GM12878 (cell line): Measurements from ENCODE around the gene PDGFB. TPM values are rescaled to one million over a fixed set of nuclear protein-coding genes. Genes with fewer than 3 reads are reported as not detected.

Experiments used
- ATAC-seq: fragments of 200-7000 bp; cut with Tn5 transposase; 3 replicates; pipeline ENCODE4 v1.9.1; 2020; ENCODE audit warnings: mild to moderate bottlenecking, moderate library complexity
- BruUV-seq: library from RNA; stranded (reverse); fragments of 400-500 nt; replicated peaks from 2 replicates; lab custom pipeline; 2021; lab: Mats Ljungman, UMichigan
- CTCF ChIA-PET: fragments of 300-600 bp; sonication (Branson Sonifier 250); formaldehyde crosslinking; extraction: SDS; loops from one replicate; lab custom pipeline; 2021; ENCODE audit warnings: inconsistent platforms; lab: Yijun Ruan, JAX
- POLR2A ChIA-PET: fragments of 350-600 bp; formaldehyde crosslinking; extraction: SDS; loops from one replicate; lab custom pipeline; 2021; ENCODE audit warnings: inconsistent platforms; lab: Charles Lee
- RAD21 ChIA-PET: fragments of 300-600 bp; sonication (Branson Sonifier 250); formaldehyde crosslinking; loops from one replicate; lab custom pipeline; 2023; ENCODE audit warnings: antibody characterized with exemption; ENCODE audit not compliant: unreplicated experiment; lab: Charles Lee
- SMC1A ChIA-PET: fragments of 300-600 bp; sonication (Branson Sonifier 250); formaldehyde crosslinking; loops from one replicate; lab custom pipeline; 2023; ENCODE audit not compliant: unreplicated experiment, uncharacterized antibody; lab: Charles Lee
- DNase-seq: peaks from one replicate; pipeline ENCODE4 v3.0.0-alpha.2; 2011; ENCODE audit warnings: low read depth, low spot score
- FAIRE-seq: peaks from 3 replicates; lab custom pipeline; 2011; peaks lifted over from hg19 to GRCh38; lab: Jason Lieb, UNC
- H2AFZ ChIP-seq: 2 replicates; pipeline ENCODE4 v1.6.0; 2011; ENCODE audit warnings: low read depth, low read length, control low read depth; ENCODE audit not compliant: control insufficient read depth
- H3K27ac ChIP-seq: 2 replicates; pipeline ENCODE4 v1.5.1; 2011; ENCODE audit warnings: control low read depth; ENCODE audit not compliant: control insufficient read depth, insufficient read depth
- H3K27me3 ChIP-seq, 2 experiments: replicated peaks in 1 of 2; 2 replicates each; pipeline versions ENCODE4 v1.6.0 to v1.6.1; 2011; ENCODE audit warnings: low read length in 1 of 2; ENCODE audit not compliant: control insufficient read depth in 2 of 2, insufficient read depth in 2 of 2
- H3K36me3 ChIP-seq, 2 experiments: 2 replicates each; pipeline ENCODE4 v1.5.1; 2011; ENCODE audit warnings: low read length in 1 of 2; ENCODE audit not compliant: control insufficient read depth in 2 of 2, insufficient read depth in 2 of 2
- H3K4me1 ChIP-seq: 2 replicates; pipeline ENCODE4 v1.6.1; 2011; ENCODE audit warnings: mild to moderate bottlenecking, low read length, moderate library complexity, mixed read lengths; ENCODE audit not compliant: control insufficient read depth, insufficient read depth
- H3K4me2 ChIP-seq: 2 replicates; pipeline ENCODE4 v1.6.0; 2011; ENCODE audit warnings: control low read depth; ENCODE audit not compliant: control insufficient read depth, insufficient read depth
- H3K4me3 ChIP-seq: fragments of 200-600 bp; sonication (generic); 2 replicates; pipeline ENCODE4 v1.5.1; 2016
- H3K79me2 ChIP-seq: 2 replicates; pipeline ENCODE4 v1.6.0; 2011; ENCODE audit warnings: low read length; ENCODE audit not compliant: control insufficient read depth, insufficient read depth
- H3K9ac ChIP-seq: 2 replicates; pipeline ENCODE4 v1.8.0; 2011; ENCODE audit warnings: low read length, control low read depth, mixed read lengths; ENCODE audit not compliant: control insufficient read depth, insufficient read depth
- H3K9me3 ChIP-seq: replicated peaks from 3 replicates; pipeline ENCODE4 v1.5.1; 2011; ENCODE audit warnings: mild to moderate bottlenecking, low read length; ENCODE audit not compliant: control insufficient read depth, insufficient read depth
- H4K20me1 ChIP-seq: 2 replicates; pipeline ENCODE4 v1.6.0; 2011; ENCODE audit not compliant: control insufficient read depth, insufficient read depth
- MXI1 ChIP-seq: fragments of 150-350 bp; IDR thresholded peaks from 2 replicates; pipeline ENCODE4 v1.6.1; 2011; ENCODE audit warnings: low read depth, mild to moderate bottlenecking, inconsistent platforms, low read length, improper control_type of control experiment
- NBN ChIP-seq: fragments of 450-650 bp; IDR thresholded peaks from 2 replicates; pipeline ENCODE4 v1.6.1; 2016
- SP1 ChIP-seq: IDR thresholded peaks from one replicate; pipeline ENCODE4 v1.6.1; 2011; ENCODE audit warnings: low read depth, low read length
- TBL1XR1 ChIP-seq: IDR thresholded peaks from 2 replicates; pipeline ENCODE4 v1.6.1; 2012; ENCODE audit warnings: low read depth, low read length, improper control_type of control experiment
- WGBS: methylation state at CpG from one replicate; pipeline ENCODE4 v1.1.6; 2016; ENCODE audit warnings: low lambda C conversion rate; ENCODE audit not compliant: insufficient replicate concordance, insufficient coverage; ENCODE audit errors: missing lambda C conversion rate; 5-methylcytosine and 5-hydroxymethylcytosine counted together
- in situ Hi-C: fragments of 300-500 bp; cut with MboI; formaldehyde crosslinking; loops from 9 replicates; pipeline ENCODE4 v1.14.3; 2018; ENCODE audit warnings: mixed read lengths
- intact Hi-C: fragments of 100-400 bp; cut with micrococcal nuclease; formaldehyde crosslinking; loops from one replicate; pipeline ENCODE4 v1.14.2; 2022; ENCODE audit not compliant: unreplicated experiment
- polyA plus RNA-seq, 11 experiments: library from polyadenylated mRNA; depleted of rRNA in 4 of 11; unstranded in 6 of 11; stranded (reverse) in 5 of 11; fragments of >200 nt; fragmentation: Nextera tagmentation in 4 of 11; fragmentation: Illumina TruSeq in 1 of 11; extraction: Ambion mirVana in 4 of 11; extraction: Trizol in 1 of 11; gene quantifications; 1 replicate in 1 of 11; 2 replicates in 10 of 11; pipeline versions ENCODE4 v1.2.1 to v1.2.3, GENCODE V29; 2011 to 2016; ENCODE audit warnings: inconsistent platforms in 2 of 11, missing spikeins in 2 of 11, low read depth in 1 of 11
- total RNA-seq, 4 experiments: library from RNA; depleted of rRNA in 3 of 4; stranded (reverse); fragments of >200 nt in 3 of 4; fragmentation: Illumina TruSeq in 1 of 4; extraction: Trizol in 1 of 4; gene quantifications; 2 replicates each; pipeline versions ENCODE4 v1.2.1 to v1.2.3, GENCODE V29; 2013 to 2021

The PDGFB gene
- total and polyA plus RNA-seq, 10 of the 15 experiments (the other 5 are each of a cell fraction or from before 2014, with no cell fraction given): 0.13 to 1.1 (median 0.56) TPM; not detected in 1

GRCh38 chr22:39229688-39230260, 15.0 kb downstream of the PDGFB start (continued):
- no peak for TF ChIP-seq NBN
- TF ChIP-seq SP1: no peak

GRCh38 chr22:39229075-39229474, 15.7 kb downstream of the PDGFB start:
- no peak for ATAC-seq
- CTCF ChIA-PET: interaction anchor here (0.6 to 3.1 kb wide), 4 partner anchors 58 to 105 kb away, joined by 3 to 12 read pairs (median 3); no protein-coding TSS in a partner anchor
- Histone ChIP-seq H3K27me3 (no peaks in the 10 kb centered on the region; a peak in 1 of 4 replicates), H3K27ac (no peak overlapping the region), H3K4me1 (peaks cover 10% of the 10 kb centered on the region)
- TF ChIP-seq TBL1XR1: no peak
- no peak for TF ChIP-seq MXI1
- TF ChIP-seq, all 136 proteins: peak for 0
- Histone ChIP-seq H3K4me3 (no peak overlapping the region), H3K79me2 (no peaks in the 10 kb centered on the region), H3K4me2 (no peak overlapping the region), H3K9ac (no peak overlapping the region), H3K36me3 (no peaks in the 10 kb centered on the region), H3K9me3 (no peaks in the 10 kb centered on the region), H4K20me1 (no peaks in the 10 kb centered on the region), H2AFZ (no peak overlapping the region)
- intact Hi-C loops: no loop called here
- SMC1A ChIA-PET: interaction anchor here (1.6 kb wide), 1 partner anchor 58 kb away, joined by 3 read pairs; no protein-coding TSS in a partner anchor
- POLR2A ChIA-PET: no interaction called here
- DNase-seq: no peak
- FAIRE-seq: no peak
- no TSS peak for BruUV-seq
- in situ Hi-C loops: no loop called here
- RAD21 ChIA-PET: interaction anchor here (0.7 kb wide), 1 partner anchor 82 kb away, joined by 3 read pairs; no protein-coding TSS in a partner anchor
- WGBS: 67% methylated on average over 8 of the region's 8 CpGs
